GM21576 (cell line): ENCODE results near the gene GPR162.

Experiments
- ATAC-seq: cut with Tn5 transposase; IDR thresholded peaks from one replicate; pipeline ENCODE4 v1.9.1; 2021; ENCODE audit warnings: mild to moderate bottlenecking, moderate library complexity; ENCODE audit not compliant: unreplicated experiment

The GPR162 gene

GRCh38 chr12:6787309-6787708, 34.3 kb upstream of the GPR162 start:
- ATAC-seq, result no peak

DNA sequence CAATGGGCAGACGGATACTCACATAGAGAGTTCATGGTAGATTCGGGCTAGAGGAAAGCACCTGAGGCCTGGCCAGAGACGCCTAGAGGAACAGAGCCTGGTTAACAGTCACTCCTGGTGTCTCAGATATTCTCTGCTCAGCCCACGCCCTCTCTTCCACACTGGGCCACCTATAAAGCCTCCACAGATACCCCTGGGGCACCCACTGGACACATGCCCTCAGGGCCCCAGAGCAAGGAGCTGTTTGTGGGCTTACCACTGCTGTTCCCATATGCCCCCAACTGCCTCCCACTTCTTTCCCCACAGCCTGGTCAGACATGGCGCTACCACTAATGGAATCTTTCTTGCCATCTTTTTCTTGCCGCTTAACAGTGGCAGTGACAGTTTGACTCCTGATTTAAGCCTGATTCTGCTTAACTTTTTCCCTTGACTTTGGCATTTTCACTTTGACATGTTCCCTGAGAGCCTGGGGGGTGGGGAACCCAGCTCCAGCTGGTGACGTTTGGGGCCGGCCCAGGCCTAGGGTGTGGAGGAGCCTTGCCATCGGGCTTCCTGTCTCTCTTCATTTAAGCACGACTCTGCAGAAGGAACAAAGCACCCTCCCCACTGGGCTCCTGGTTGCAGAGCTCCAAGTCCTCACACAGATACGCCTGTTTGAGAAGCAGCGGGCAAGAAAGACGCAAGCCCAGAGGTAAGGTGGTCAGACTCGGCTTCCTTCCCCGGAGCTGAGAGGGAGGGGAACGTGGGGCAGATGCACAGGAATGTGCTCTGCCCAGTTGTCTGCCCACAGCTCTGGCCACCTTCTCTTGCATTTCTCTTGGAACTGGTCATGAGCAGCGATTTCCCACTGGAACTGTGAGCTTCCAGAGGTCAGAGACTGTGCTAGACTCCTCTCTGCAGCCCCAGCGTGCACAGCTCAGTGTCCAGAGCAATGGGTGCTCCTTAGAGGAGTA, 32.4 kb upstream of the GPR162 start, which contains the start of gene CD4:
CD4 (plus strand) TSS at position 557 of the 953 bp plus-strand sequence. CDS start 10,611 bp downstream, outside the sequence.
- ATAC-seq, result no peak

DNA sequence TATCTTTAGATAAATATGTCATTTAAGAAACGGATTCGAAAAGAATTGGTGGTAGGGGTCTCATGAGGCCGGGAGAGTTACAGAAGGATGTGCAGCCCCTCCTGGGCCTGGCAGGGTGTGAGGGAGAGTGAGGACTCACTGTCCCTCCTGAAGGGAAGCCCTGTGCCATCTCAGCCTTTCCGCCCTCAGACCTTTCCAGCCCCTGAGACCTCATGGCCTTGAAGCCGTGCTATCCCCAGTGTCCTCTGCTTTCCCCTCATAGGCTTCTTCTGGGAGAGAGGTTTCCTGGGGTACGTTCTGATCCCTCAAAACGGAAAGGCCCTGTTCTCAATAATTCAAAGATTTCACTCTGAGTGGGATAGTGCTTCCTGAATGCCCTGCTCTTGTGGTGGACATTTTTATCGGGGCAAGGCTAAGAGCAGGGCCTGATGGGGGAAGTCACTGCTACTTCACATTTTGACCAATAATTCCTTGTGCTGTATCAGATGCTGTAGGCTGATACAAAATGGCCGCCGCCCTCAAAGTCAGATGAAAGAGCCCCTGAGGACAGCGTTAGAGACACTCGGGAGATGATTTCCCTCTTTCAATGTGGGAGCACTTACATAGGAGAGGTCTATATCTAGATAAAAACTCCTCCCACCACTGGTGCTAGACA, 31.0 kb upstream of the GPR162 start:
- no peak for ATAC-seq

GRCh38 chr12:6791931-6792520, 29.6 kb upstream of the GPR162 start:
- no peak for ATAC-seq

GRCh38 chr12:6792522-6793201, 29.0 kb upstream of the GPR162 start:
- no peak for ATAC-seq

- no peak for ATAC-seq
These were observed 26.5 kb upstream of the GPR162 start for GRCh38 chr12:6795088-6795487.

- ATAC-seq, result no peak
These were observed 25.0 kb upstream of the GPR162 start for GRCh38 chr12:6796576-6796975.

GRCh38 chr12:6799147-6799546, 22.5 kb upstream of the GPR162 start:
- no peak for ATAC-seq

DNA sequence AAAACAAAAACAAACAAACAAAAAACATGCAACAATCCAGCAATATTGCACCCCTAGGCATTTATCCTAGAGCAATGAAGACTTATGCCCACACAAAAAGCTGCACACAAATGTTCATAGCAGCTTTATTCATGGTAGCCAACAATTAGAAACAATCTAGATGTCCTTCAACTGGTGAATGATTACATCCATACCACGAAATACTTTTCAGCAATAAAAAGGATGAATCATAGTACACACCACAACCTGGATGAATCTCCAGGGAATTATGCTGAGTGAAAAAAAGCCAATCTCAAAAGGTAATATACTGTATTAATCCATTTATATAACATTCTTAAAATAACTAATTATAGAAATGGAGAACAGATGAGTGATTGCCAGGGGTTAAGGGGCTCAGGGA, 14.5 kb upstream of the GPR162 start:
- no peak for ATAC-seq

DNA sequence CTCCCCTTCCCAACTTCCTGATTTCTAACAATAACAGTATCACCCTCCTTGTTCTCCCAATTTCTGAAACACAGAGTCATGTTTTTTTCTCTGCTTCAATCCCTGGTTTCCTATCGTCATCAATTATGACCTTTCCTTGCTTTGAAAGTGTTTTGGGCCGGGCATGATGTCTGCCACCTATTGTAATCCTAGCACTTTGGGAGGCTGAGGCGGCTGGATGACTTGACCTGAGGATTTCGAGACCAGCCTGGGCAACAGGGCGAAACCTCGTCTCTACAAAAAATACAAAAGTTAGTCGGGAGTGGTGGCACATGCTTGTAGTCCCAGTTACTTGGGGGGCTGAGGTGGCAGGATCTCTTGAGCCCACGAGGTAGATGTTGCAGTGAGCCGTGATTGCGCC, 12.6 kb upstream of the GPR162 start:
- ATAC-seq, result no peak

- ATAC-seq, result no peak
These were observed 10.9 kb upstream of the GPR162 start for GRCh38 chr12:6810758-6811157.

GRCh38 chr12:6813363-6813762, 8.3 kb upstream of the GPR162 start:
- no peak for ATAC-seq

- no peak for ATAC-seq
These were observed 5.0 kb upstream of the GPR162 start for GRCh38 chr12:6816598-6816997.

DNA sequence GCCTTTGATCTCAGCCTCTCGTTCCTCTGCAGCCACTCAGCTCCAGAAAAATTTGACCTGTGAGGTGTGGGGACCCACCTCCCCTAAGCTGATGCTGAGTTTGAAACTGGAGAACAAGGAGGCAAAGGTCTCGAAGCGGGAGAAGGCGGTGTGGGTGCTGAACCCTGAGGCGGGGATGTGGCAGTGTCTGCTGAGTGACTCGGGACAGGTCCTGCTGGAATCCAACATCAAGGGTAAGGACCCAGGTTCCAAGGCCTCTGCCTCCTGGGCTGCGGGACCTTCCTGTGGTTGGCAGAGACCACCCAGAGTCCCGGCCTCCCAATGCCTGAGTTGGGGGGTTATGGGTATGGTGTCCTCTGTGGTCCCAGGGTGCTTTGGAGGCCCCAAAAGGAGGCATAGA, 4.5 kb upstream of the GPR162 start:
- ATAC-seq, result no peak

GRCh38 chr12:6817662-6818157, 3.9 kb upstream of the GPR162 start:
- no peak for ATAC-seq

DNA sequence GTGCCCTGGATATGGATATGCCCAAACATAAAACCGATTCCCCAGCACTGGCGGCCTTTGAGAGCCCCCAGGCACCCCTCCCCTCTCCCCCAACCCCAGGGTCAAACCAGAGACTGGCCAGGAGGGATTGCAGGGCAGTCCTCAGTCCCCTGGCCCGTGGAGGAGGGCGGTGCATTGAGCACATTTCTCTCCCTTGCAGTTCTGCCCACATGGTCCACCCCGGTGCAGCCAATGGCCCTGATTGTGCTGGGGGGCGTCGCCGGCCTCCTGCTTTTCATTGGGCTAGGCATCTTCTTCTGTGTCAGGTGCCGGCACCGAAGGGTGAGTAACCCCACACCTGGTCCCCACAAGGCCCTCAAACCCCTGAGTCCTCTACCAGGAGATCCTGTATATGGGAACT, 3.4 kb upstream of the GPR162 start:
- no peak for ATAC-seq

DNA sequence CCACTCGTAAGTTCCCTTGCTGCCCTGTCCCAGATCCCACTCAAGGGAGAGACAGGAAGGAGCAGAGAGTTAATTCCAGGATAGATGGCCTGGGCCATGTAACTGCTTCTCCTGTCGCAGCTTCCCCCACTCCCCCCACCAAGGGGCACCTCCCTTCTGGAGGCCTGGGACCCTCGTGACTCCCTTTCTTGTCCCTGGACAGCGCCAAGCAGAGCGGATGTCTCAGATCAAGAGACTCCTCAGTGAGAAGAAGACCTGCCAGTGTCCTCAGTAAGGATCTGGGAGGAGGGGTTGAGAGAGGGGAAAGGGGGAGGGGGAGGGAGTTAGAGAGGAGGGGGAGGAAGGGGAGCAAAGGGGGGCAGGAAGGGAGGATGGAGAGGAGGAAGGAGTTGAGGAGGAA, 3.0 kb upstream of the GPR162 start:
- ATAC-seq, result no peak

- ATAC-seq, result no peak
These were observed 2.3 kb upstream of the GPR162 start for GRCh38 chr12:6819106-6820030.

- no peak for ATAC-seq
These were observed 1.5 kb upstream of the GPR162 start for GRCh38 chr12:6820166-6820565.
